ENCODE results near the gene CD6.
A peak's percentile ranks its signal among the peaks of the same experiment; 100 is the strongest.

CD6 gene

DNA sequence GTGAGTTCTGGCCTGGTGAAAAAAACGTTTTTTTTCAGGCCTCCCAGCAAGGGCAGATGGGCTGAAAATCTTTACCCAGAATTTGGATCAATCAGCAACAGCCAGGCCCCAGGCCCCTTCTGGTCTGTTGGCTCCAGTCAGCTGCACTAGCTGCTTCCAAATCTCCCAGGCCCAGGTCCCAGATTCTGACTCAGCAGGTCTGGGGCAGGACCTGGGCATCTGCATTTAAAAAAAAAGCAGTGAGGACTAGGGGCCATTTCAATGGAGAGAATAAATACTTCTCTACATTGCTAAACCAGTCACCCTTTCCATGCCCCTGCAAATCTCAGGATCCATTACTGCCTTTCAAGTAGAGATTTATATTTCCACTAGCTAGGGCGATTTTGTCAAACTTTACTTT is 23.8 kb upstream of the CD6 start:
- H3K4me3 ChIP-seq (ENCODE audit: low read depth in 1 of 2, low read length in 2 of 2), result no peak overlapping the region
- no peak overlapping the region for H3K27ac ChIP-seq (ENCODE audit: low read depth, low read length)
- H3K9me3 ChIP-seq (ENCODE audit: low read length), result no peaks in the 10 kb centered on the region
- no peak overlapping the region for H3K9ac ChIP-seq (ENCODE audit: low read length)
- H3K4me1 ChIP-seq (ENCODE audit: insufficient read depth, low read length), result peaks cover 19% of the 10 kb centered on the region
- no peaks in the 10 kb centered on the region for H3K27me3 ChIP-seq (ENCODE audit: control insufficient read depth in 1 of 2, insufficient read depth in 2 of 2, low read length in 2 of 2)
- H3K36me3 ChIP-seq (ENCODE audit: insufficient read depth, low read length), result peaks cover 20% of the 10 kb centered on the region

DNA sequence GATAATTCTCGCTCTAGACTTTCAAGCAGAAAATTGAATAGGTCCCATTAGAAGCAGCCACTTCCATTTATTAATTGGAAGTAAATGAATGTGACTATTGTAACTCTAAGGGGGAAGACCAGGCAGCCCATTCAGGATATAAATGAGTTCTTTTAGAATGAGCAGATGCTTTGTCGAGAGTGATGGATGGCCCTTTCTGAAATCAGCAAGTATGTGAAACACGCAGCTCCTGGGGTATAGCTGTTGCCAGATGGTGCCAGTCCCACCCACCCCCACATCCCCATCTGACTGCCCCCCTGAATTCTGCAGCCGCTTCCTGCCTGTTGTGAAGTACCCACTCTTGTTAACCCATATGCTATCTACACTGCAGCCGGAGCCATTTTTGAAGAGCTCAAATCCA is 23.2 kb upstream of the CD6 start:
- Histone ChIP-seq H3K27me3 (ENCODE audit: control insufficient read depth in 1 of 2, insufficient read depth in 2 of 2, low read length in 2 of 2) (no peaks in the 10 kb centered on the region), H3K27ac (ENCODE audit: low read depth, low read length) (no peak overlapping the region), H3K36me3 (ENCODE audit: insufficient read depth, low read length) (peaks cover 20% of the 10 kb centered on the region), H3K4me1 (ENCODE audit: insufficient read depth, low read length) (peaks cover 22% of the 10 kb centered on the region), H3K9ac (ENCODE audit: low read length) (no peak overlapping the region), H3K4me3 (ENCODE audit: low read depth in 1 of 2, low read length in 2 of 2) (no peak overlapping the region), H3K9me3 (ENCODE audit: low read length) (no peaks in the 10 kb centered on the region)

DNA sequence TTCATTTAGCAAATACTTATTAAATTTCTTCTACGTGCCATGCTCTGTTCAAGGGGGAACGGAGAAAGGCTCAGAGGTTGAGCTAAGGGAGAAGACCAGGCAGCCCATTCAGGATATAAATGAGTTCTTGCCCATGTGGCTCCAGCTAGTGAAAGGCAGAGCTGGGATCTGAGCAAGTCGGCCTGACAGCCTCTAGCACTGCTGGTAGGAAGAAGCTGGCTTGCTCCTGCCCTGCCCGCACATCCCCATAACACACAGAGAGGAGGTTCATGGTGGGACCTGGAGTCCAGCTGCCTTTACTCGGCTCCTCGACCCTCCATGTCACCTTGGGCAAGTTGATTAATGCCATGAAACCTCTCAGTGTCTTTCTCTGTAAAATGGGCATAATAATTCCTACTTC is 21.5 kb upstream of the CD6 start:
- H3K27ac ChIP-seq (ENCODE audit: low read depth, low read length), result no peak overlapping the region
- H3K9ac ChIP-seq (ENCODE audit: low read length), result no peak overlapping the region
- no peaks in the 10 kb centered on the region for H3K27me3 ChIP-seq (ENCODE audit: control insufficient read depth in 1 of 2, insufficient read depth in 2 of 2, low read length in 2 of 2)
- peaks cover 22% of the 10 kb centered on the region for H3K4me1 ChIP-seq (ENCODE audit: insufficient read depth, low read length)
- H3K4me3 ChIP-seq (ENCODE audit: low read depth in 1 of 2, low read length in 2 of 2), result peak overlapping the region; percentile 6 to 80
- H3K9me3 ChIP-seq (ENCODE audit: low read length), result no peaks in the 10 kb centered on the region
- peaks cover 14% of the 10 kb centered on the region for H3K36me3 ChIP-seq (ENCODE audit: insufficient read depth, low read length)

DNA sequence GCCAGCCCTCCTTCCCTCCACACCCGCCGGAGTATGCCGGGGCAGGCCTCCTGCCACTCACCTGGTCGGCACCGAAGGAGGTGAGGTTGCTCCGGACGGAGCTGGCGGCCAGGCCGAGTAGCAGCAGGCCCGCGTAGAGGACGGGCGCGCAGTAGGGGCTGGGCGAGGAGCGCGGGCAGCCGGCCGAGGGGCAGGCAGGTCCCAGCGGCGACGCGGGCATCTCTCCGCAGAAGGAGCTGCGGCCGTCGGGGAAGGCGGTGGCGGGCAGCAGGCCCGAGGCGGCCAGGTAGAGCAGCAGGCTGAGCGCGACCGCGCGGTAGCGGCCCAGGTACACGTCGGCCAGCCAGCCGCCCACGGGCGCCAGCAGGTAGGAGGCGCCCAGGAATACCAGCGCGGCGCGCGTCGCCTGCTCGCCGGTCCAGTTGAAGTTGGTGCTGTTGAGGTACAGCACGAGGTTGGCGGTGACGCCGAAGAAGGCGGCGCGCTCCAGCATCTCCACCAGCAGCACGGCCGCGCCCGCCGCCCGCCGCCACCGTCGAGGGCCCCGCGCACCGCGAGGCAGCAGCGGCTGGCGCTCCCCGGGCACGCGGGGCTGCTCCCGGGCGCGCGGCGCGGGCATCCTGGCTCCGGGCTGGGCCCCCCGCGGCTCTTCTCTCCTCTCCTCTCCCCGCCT is 20.4 kb upstream of the CD6 start:
- Histone ChIP-seq H3K4me3 (ENCODE audit: low read depth in 1 of 2, low read length in 2 of 2) (peak overlapping the region; percentile 64 to 80), H3K36me3 (ENCODE audit: insufficient read depth, low read length) (peaks cover 6% of the 10 kb centered on the region), H3K9me3 (ENCODE audit: low read length) (no peaks in the 10 kb centered on the region), H3K27me3 (ENCODE audit: control insufficient read depth in 1 of 2, insufficient read depth in 2 of 2, low read length in 2 of 2) (no peaks in the 10 kb centered on the region), H3K9ac (ENCODE audit: low read length) (no peak overlapping the region), H3K27ac (ENCODE audit: low read depth, low read length) (peak overlapping the region; percentile 59), H3K4me1 (ENCODE audit: insufficient read depth, low read length) (peaks cover 22% of the 10 kb centered on the region)

DNA sequence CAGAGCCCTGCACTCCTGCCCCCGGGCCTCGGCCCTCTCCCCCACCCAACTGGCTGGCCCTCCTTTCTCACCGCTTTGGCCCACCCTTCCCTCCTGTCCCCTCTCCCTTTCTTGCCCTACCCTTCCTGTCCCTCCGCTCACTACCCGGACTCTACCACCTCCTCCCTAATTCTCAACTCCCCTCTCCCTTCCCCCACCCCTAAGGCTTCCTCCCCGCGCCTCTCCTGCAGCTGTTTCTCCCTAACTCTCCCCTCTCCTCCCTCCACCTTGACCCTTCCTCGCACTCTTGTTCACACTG is 19.9 kb upstream of the CD6 start:
- peaks cover 2% of the 10 kb centered on the region for H3K36me3 ChIP-seq (ENCODE audit: insufficient read depth, low read length)
- peak overlapping the region; percentile 59 for H3K27ac ChIP-seq (ENCODE audit: low read depth, low read length)
- H3K9ac ChIP-seq (ENCODE audit: low read length), result peak overlapping the region; percentile 60
- no peaks in the 10 kb centered on the region for H3K9me3 ChIP-seq (ENCODE audit: low read length)
- peaks cover 22% of the 10 kb centered on the region for H3K4me1 ChIP-seq (ENCODE audit: insufficient read depth, low read length)
- H3K4me3 ChIP-seq (ENCODE audit: low read depth in 1 of 2, low read length in 2 of 2), result peak overlapping the region; percentile 47 to 80
- no peaks in the 10 kb centered on the region for H3K27me3 ChIP-seq (ENCODE audit: control insufficient read depth in 1 of 2, insufficient read depth in 2 of 2, low read length in 2 of 2)

DNA sequence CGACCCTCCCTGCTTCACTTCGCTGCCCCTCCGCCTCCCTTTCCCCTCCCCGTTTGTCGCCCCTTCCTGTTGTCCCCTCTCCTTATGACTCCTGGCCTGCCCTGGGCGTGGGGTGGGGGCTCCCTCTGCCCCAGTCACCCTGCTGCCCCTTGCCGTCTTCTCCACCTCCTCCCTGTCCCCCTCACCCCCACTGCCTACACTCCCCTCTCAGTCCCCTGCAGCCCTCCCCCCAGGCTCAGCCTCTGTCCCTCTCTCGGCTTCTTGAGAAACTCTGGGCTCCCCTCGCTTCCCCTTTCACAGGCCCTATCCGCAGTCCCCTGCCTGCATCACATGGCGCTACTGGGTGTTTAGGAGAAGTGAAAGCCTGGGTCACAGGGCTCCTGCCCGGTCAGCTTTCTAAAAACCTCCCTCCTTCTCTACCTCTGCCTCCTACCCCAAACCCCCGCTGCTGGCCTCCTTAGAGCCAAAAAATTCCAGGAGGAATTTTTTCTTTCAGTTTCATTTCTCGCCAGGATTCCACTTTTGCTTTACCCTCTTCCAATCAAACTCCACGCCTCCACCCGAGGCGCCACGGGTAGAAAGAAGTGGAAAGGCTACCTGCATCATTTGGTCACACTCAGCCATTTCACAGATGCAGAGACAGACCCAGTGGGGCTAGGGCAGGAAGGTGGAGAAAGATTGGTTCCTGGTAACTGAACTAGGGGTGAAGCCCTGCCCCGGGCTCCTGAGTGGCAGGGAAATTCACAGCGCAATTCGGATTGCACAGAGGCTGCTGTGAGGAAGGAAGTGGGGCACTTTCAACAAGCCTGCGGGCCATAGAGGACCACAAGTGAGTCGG is 19.4 kb upstream of the CD6 start, which contains the start of gene SLC15A3:
TSS of gene SLC15A3 (minus strand) at position 273 of the 838 bp plus-strand sequence. CDS start 625 bp downstream, outside the sequence.
- H3K9ac ChIP-seq (ENCODE audit: low read length), result peak within 1 kb of the TSS; percentile 60
- no peaks in the 10 kb centered on the region for H3K9me3 ChIP-seq (ENCODE audit: low read length)
- H3K27ac ChIP-seq (ENCODE audit: low read depth, low read length), result peak within 1 kb of the TSS; percentile 59
- H3K4me3 ChIP-seq (ENCODE audit: low read depth in 1 of 2, low read length in 2 of 2), result peak within 1 kb of the TSS; percentile 64 to 80
- peaks cover 22% of the 10 kb centered on the region for H3K4me1 ChIP-seq (ENCODE audit: insufficient read depth, low read length)
- no peaks in the 10 kb centered on the region for H3K36me3 ChIP-seq (ENCODE audit: insufficient read depth, low read length)
- no peaks in the 10 kb centered on the region for H3K27me3 ChIP-seq (ENCODE audit: control insufficient read depth in 1 of 2, insufficient read depth in 2 of 2, low read length in 2 of 2)

DNA sequence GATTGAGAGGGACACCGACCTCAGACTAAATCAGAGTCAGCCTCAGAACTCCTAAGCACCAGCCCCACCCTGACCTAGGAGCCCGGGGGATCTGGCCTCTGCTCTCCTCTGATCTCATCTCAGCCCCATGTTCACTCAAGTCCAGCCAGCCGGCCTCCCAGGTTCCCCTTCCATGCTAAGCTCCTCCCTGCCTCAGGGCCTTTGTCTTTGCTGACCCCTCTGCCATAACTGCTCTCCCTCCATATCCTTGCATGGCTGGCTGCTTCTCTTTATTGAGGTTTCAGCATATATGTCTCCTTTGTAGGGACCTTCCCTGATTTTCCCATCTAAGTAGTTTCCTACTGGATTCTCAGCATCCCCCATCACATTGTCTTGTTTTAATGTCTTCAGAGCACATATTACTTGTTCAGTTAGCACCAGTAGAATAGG is 18.7 kb upstream of the CD6 start:
- Histone ChIP-seq H3K4me1 (ENCODE audit: insufficient read depth, low read length) (peaks cover 18% of the 10 kb centered on the region), H3K27me3 (ENCODE audit: control insufficient read depth in 1 of 2, insufficient read depth in 2 of 2, low read length in 2 of 2) (no peaks in the 10 kb centered on the region), H3K9ac (ENCODE audit: low read length) (peak overlapping the region; percentile 60), H3K36me3 (ENCODE audit: insufficient read depth, low read length) (no peaks in the 10 kb centered on the region), H3K4me3 (ENCODE audit: low read depth in 1 of 2, low read length in 2 of 2) (peak overlapping the region; percentile 62 to 80), H3K9me3 (ENCODE audit: low read length) (no peaks in the 10 kb centered on the region), H3K27ac (ENCODE audit: low read depth, low read length) (peak overlapping the region; percentile 59)

DNA sequence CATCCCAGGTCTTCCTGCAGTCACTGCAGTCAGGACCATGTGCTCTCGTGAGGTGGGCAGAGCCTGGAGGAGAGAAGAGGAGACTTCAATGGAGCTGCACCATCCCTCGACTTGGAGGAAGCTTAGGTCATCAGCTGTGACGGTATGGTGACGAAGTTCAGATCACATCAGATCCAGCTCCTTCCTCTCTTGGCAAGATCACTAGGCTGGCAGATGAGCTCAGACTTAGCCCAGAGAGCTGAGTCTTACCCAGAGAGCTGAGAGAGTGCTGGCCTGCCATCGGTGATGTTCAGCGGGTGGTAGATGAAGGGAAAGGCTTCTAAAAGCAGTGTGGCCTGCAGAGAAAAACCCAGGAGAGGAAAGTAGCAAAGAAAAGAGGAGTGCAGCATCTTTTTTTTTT is 17.7 kb upstream of the CD6 start:
- H3K27ac ChIP-seq (ENCODE audit: low read depth, low read length), result no peak overlapping the region
- no peaks in the 10 kb centered on the region for H3K36me3 ChIP-seq (ENCODE audit: insufficient read depth, low read length)
- no peak overlapping the region for H3K9ac ChIP-seq (ENCODE audit: low read length)

DNA sequence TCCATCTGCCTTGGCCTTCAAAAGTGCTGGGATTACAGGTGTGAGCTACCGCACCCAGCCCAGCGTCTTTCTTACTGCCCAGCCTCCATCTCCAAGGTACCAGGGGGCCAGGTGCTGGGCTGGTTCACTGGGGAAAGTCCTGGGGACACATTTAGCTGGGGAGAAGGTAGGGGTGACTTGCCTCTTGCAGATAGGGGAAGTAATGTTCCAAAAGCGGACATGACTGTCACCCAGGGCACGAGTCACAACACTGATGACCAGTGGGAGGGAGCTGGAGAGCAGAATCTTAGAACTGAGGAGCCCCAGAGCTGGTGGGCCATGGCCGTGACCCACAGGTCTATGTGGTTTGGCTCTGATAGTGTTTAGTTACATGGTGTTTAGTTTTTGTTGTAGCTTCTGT is 17.1 kb upstream of the CD6 start:
- H3K36me3 ChIP-seq (ENCODE audit: insufficient read depth, low read length), result no peaks in the 10 kb centered on the region
- no peaks in the 10 kb centered on the region for H3K9me3 ChIP-seq (ENCODE audit: low read length)
- no peak overlapping the region for H3K27ac ChIP-seq (ENCODE audit: low read depth, low read length)
- no peak overlapping the region for H3K4me3 ChIP-seq (ENCODE audit: low read depth in 1 of 2, low read length in 2 of 2)
- H3K4me1 ChIP-seq (ENCODE audit: insufficient read depth, low read length), result peaks cover 13% of the 10 kb centered on the region
- H3K27me3 ChIP-seq (ENCODE audit: control insufficient read depth in 1 of 2, insufficient read depth in 2 of 2, low read length in 2 of 2), result no peaks in the 10 kb centered on the region
- no peak overlapping the region for H3K9ac ChIP-seq (ENCODE audit: low read length)

More for the DNA sequence above, 17.7 kb upstream of the CD6 start:
- H3K4me3 ChIP-seq (ENCODE audit: low read depth in 1 of 2, low read length in 2 of 2), result no peak overlapping the region
- peaks cover 14% of the 10 kb centered on the region for H3K4me1 ChIP-seq (ENCODE audit: insufficient read depth, low read length)
- H3K9me3 ChIP-seq (ENCODE audit: low read length), result no peaks in the 10 kb centered on the region
- no peaks in the 10 kb centered on the region for H3K27me3 ChIP-seq (ENCODE audit: control insufficient read depth in 1 of 2, insufficient read depth in 2 of 2, low read length in 2 of 2)

DNA sequence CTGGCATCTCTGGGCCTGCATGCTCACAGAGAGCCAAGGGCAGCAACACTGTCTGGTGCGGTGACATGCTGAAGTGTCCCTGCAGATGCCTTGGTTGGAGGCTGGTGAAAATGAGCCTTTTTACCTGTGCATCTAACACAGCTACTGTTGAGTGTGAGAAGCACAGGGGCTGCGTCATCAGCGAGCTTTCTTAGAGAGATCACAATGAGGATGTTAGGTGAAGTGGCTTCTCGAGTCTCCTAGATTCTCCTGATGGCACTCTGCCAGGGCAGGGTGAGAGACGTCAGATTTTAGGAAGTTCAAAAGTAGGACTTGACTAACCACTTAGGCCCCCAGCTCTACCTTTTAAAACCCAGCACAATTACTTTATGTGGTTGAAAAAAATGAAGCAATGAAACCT is 15.9 kb upstream of the CD6 start:
- H3K36me3 ChIP-seq (ENCODE audit: insufficient read depth, low read length), result no peaks in the 10 kb centered on the region
- peaks cover 6% of the 10 kb centered on the region for H3K4me1 ChIP-seq (ENCODE audit: insufficient read depth, low read length)
- no peaks in the 10 kb centered on the region for H3K9me3 ChIP-seq (ENCODE audit: low read length)
- H3K9ac ChIP-seq (ENCODE audit: low read length), result no peak overlapping the region
- H3K4me3 ChIP-seq (ENCODE audit: low read depth in 1 of 2, low read length in 2 of 2), result no peak overlapping the region
- no peak overlapping the region for H3K27ac ChIP-seq (ENCODE audit: low read depth, low read length)
- H3K27me3 ChIP-seq (ENCODE audit: control insufficient read depth in 1 of 2, insufficient read depth in 2 of 2, low read length in 2 of 2), result no peaks in the 10 kb centered on the region

DNA sequence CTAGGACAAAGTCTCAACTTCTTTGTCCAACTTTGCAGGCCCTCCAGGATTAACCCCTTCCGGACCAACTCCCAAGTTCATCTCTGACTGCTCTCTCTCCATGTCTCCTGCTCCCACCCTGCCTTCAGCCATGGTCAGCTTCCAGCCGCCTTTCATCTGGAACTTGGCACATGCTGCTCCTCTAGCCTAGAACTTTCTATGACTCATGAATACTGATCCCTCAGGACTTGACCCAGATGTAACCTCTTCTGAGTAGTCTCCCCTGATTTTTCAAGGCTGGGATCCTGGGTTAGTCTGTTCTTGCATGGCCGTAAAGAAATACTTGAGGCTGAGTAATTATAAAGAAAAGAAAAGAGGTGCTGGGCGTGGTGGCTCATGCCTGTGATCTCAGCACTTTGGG is 14.3 kb upstream of the CD6 start:
- Histone ChIP-seq H3K27me3 (ENCODE audit: control insufficient read depth in 1 of 2, insufficient read depth in 2 of 2, low read length in 2 of 2) (no peaks in the 10 kb centered on the region), H3K27ac (ENCODE audit: low read depth, low read length) (no peak overlapping the region), H3K4me3 (ENCODE audit: low read depth in 1 of 2, low read length in 2 of 2) (no peak overlapping the region), H3K36me3 (ENCODE audit: insufficient read depth, low read length) (no peaks in the 10 kb centered on the region), H3K4me1 (ENCODE audit: insufficient read depth, low read length) (peaks cover 6% of the 10 kb centered on the region), H3K9ac (ENCODE audit: low read length) (no peak overlapping the region), H3K9me3 (ENCODE audit: low read length) (no peaks in the 10 kb centered on the region)

Data from muscle layer of colon (tissue), 2 donors.